Renal pelvis (tissue), 4 donors: ENCODE measurements around the gene MCC. TPM values are rescaled to one million over a fixed set of nuclear protein-coding genes. Genes with fewer than 3 reads are reported as not detected.

Experiments
- DNase-seq: peaks from one replicate; pipeline ENCODE4 v3.0.0-alpha.2; 2013
- polyA plus RNA-seq, 3 donors: library from polyadenylated mRNA; unstranded; fragments of 120-200 nt; gene quantifications; one replicate each; pipeline ENCODE4 v1.2.1, GENCODE V29; 2013; ENCODE audit not compliant: insufficient read length in 3 of 3

The MCC gene
- polyA plus RNA-seq, 3 donors, result 28.1 to 30.1 (median 29.4) TPM

DNA sequence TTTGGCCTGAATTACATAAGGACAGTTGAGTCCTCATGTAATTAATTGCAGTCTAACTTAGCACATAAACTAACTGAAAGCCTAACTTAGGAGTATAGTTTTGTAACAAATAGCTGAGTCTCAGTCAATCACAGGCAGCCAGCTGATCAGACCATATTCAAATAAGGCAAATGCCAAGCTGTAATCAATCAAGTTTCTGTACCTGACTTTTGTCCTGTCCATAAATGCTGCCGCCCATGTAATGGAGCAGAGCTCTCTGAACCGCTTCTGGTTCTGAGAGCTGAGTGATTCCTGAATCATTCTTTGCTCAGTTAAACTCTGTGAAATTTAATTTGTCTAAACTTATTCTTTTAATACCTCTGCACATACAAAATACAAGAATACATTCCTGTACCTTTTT lies 158.3 kb downstream of the MCC start:
- DNase-seq, result no peak

DNA sequence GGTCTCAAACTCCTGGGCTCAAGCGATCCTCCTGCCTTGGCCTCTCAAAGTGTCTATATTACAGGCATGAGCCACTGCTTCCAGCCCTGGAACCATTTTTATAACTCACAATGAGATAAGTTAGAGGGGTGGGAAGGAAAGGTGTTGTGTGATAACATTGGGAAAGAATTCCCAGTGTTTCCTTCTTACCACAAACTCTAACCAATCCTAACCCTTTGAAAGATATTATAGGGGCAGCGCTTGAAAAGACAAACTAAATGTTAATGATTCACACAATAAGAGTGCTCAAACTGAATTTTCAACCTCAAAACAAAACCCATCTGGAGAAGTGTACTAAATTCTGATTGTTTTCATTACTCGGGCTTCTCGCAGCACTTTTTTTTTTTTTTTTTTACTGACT lies 163.2 kb downstream of the MCC start:
- DNase-seq, result no peak

- DNase-seq, result no peak
Observed at GRCh38 chr5:113321276-113321675, 167.0 kb downstream of the MCC start.

DNA sequence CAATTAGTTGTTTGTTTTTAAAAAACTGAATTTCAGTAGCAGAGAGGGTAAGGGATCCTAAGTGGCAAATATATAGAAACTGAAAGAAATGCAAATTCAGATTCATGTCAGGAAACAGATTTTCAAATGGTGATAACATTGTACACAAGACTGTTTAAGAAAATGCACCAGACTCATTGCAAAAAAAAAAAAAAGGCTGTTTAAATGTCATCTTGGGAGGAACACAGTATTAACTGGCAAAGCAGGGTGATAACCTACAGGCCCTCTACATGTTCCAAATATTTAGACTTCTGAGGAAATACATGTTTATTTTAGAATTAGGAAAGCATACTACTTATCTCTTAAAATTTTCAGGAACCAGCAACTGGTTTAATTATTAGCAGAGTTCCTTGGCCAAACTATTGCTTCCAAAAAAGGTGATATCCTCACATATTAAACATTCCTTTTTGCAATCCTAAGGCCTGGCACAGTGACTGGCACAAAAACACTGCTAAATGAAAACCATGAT lies 167.9 kb downstream of the MCC start:
- DNase-seq, result no peak

DNA sequence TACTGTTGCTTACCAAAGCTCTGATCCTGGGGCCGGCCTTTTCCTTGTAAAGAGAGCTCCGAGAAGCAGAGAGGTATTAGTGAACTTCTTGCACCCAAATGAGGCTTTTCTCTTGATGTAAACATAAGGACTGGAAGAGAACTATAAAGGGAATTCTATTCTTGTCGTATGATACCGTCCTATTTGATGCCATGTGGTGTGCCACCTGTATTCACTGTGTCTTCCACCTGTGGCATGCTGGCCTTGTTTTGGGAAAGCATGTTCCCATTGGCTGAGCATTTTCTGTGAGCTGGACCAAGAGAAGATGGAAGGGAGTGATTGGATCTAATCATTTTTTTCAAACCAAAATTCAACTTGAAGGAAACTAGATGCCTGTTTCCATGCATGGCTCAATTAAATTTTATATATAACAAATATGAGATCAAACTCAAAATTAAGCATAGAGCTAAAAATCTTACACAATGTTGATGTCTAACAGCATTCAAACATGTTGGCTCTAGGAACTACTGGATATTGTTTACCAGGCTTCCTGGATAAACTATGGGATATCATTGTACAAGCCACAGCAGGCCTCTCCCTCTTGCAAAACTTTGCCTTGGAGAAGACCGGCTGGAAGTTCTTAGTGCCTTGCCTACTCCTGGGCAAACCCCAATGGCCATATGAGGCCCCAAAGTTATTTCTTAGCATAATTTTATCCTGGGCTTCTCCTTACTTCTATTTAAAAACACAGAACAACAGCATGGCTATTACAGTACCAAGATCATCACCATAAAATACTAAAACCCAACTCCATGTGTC lies 168.8 kb downstream of the MCC start:
- no peak for DNase-seq

- no peak for DNase-seq
Observed at GRCh38 chr5:113317636-113318035, 170.6 kb downstream of the MCC start.

DNA sequence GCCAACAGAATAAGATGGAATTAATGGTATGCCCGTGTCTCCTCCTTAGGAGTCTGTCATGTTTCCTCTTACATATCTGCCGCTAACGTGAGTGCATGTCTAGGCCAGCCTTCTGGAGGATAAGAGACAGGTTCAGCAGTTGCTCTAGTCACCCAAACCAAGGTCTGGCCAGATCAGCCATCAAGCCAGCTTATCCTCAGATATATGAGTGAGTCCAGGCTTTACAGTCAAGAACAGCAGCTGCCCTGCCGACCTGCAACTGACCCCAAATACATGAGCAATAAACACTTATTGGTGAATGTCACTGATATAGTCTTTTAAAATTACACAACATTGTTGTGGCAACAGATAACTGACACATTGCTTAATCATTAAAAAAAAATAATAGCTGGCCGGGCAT lies 177.0 kb downstream of the MCC start:
- DNase-seq, result no peak

GRCh38 chr5:113302120-113302519 lies 186.1 kb downstream of the MCC start:
- no peak for DNase-seq

DNA sequence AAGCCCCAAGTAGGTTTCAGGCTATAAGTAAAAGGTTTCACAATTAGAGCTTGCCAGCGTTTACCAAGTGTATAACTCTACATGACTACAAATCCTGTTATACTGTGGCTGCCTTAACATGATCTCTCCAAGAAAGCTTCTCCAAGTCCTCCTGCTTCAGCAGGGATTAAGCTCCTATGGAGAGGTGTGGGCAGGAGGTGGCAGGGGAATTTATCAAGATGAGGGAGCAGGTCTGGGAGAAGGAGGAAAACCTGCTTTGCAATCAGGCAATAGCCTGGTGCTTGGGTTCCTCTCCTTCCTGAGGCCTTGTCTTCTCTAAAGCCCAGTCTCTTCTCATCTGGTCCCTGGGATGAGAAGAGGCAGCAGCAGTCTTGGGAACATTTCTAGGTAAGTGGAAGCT lies 188.7 kb downstream of the MCC start:
- no peak for DNase-seq

GRCh38 chr5:113296676-113297075 lies 191.6 kb downstream of the MCC start:
- DNase-seq, result no peak

GRCh38 chr5:113295111-113295539 lies 193.1 kb downstream of the MCC start:
- DNase-seq, result no peak

GRCh38 chr5:113294311-113295110 lies 193.7 kb downstream of the MCC start:
- peak; percentile 93 for DNase-seq

GRCh38 chr5:113293975-113294310 lies 194.3 kb downstream of the MCC start:
- no peak for DNase-seq

DNA sequence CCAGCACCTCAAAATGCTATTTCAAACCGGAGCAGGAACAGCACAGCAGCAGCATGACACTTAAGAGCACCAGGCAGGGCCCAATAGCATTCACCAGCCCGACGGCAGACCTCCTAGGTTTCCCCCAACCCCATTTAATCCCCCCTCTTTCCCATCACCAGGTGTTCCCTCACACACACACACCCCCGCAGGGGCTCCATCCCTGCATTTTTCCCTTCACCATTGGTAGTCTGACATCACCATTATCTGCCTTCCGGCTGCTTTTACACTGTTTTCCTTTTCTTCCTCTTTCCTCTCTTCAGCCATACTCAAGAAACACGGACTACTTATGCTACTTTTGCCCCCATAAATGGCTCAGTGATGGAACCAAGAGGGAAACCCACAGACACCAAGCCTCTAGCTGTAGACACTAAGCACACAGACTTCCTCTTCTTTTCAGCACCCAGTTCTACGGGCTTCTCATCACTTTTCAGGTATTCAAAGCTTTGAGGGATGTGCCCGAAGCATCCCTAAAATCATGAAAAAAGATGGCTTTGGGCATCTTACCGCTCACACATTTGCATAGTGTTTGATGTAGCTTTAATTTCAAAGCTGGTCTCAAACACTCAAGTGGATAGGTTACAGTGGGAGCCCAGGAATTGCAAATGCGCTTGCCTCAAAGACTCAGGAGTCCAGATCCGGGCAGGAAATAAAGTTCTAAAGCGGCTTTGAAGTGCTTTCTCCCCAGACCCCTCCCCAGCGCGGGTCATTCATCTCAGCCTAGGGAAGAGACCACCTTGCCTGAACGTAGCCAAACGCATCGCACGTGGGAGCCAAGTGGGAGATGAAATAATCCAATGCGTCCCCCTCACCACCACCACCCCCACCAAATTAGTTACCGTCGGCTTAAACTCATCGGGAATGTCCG lies 194.9 kb downstream of the MCC start:
- no peak for DNase-seq

DNA sequence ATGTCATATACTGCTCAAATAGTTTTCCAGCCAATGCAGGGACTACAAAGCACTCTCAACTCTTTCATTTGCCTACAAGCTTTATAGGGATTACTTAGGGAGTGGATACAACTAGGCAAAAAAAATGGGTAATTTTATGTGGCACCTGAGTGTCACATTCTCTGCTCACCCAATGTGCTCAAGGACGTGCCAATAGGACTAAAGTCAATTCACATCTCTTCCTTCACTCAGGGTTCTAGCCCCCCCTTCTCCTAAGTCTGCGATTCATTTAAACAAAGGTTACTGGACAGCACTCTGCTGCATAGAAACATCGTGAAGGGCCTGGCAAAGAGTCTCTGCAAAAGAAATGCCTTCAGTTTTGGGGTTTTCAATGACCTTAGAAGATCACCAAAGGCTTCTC lies 195.8 kb downstream of the MCC start:
- no peak for DNase-seq

- no peak for DNase-seq
Observed at GRCh38 chr5:113283558-113283957, 204.7 kb downstream of the MCC start.

GRCh38 chr5:113282472-113282871 lies 205.8 kb downstream of the MCC start:
- DNase-seq, result no peak

DNA sequence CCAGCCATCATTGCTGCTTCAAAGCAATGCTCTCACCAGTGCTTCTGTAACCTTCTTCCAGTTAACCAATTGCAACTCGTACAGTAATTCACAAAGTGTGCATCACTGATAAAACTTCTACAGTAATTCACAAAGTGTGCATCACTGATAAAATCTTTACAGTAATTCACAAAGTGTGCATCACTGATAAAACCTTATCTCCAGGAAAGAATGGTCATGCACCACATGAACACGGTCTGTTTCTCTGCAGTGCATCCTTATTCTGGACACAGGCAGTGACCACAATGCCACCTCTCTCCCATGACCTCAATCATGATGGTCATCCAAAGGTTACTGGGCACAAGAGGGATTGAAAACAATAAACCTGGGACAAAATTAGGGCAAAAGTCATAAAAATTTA lies 207.1 kb downstream of the MCC start:
- no peak for DNase-seq

DNA sequence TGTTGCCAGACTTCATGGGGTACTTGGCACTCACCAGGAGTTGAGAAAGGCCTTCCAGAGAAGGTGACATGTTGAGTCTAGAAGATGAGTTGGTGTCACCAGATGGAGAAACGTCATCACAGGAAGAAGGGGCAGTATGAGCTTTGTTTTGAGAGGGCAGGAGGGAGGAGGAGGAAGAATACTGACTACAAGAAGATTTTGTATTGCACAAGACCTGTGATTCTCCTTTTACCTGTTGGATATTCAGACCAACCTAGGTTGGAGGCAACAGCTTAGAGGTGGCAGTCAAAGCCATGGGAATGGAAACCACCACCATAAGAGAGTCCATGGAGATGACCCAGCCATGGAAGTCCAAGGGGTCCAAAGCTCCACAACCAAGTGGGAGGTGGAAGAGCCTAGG lies 207.7 kb downstream of the MCC start:
- no peak for DNase-seq

DNA sequence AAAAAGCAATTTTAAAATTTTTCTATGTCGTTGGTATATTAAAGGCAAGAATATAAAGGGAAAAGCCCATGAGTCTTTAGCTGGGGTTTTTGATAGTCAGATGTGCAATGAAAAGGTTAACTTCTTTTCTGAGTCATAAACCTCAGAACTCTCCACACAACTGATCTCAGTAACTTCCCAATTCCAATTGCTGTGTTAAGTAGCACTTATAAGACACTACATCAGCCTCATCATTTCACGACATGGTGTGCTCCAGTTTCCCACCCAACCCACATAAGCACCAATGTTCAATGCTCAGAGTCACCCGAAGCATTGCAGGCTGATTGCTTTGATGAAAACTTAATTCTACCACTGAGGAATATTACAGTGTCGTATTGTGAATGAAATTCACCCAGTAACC lies 209.3 kb downstream of the MCC start:
- no peak for DNase-seq

- no peak for DNase-seq
Observed at GRCh38 chr5:113276493-113276892, 211.8 kb downstream of the MCC start.

DNA sequence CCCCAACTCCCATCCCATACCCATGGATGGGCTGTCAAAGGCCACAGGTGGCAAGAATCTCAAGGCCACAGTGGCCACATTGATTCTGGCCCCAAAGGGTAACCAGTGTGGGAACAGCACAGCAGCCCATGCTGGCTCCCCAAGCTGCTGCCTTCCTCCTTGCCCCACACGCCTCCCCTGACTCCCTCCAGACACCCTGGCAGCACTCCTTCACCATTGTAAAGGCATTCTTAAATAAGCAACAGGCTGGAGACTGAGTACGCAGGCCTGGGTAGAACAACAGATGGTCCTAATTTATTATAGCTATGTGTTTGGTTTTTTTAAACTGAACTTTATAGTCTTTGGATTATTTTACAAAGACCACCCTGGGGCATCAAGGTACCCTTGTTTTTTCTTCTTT lies 212.3 kb downstream of the MCC start:
- DNase-seq, result no peak
